WERI-Rb-1 (cell line): ENCODE measurements around the gene MEIS3.
A peak's percentile ranks its signal among the peaks of the same experiment; 100 is the strongest.
"Not testable (repeated sequence)": the region's sequence is repeated elsewhere in the genome, so short reads cannot be mapped to it uniquely, and the experiment has no call there.

Source experiments
- DNase-seq: peaks from one replicate; pipeline ENCODE4 v3.0.0-alpha.2; 2020
- H3K27ac ChIP-seq: fragments of 250-450 bp; sonication (Bioruptor Pico); 2 replicates; pipeline ENCODE4 v1.5.1; 2020; ENCODE audit warnings: mild to moderate bottlenecking, moderate library complexity
- H3K27me3 ChIP-seq: fragments of 250-450 bp; sonication (Bioruptor Pico); 2 replicates; pipeline ENCODE4 v1.5.1; 2021; ENCODE audit warnings: mild to moderate bottlenecking, low read depth, moderate library complexity; ENCODE audit not compliant: insufficient read depth, severe bottlenecking
- H3K36me3 ChIP-seq: fragments of 250-450 bp; sonication (Bioruptor Pico); 2 replicates; pipeline ENCODE4 v1.5.1; 2020; ENCODE audit warnings: mild to moderate bottlenecking, moderate library complexity
- H3K4me3 ChIP-seq: 2 replicates; pipeline ENCODE4 v1.5.1; 2011; ENCODE audit warnings: low read depth, mild to moderate bottlenecking, control low read depth, low read length
- H3K9me3 ChIP-seq: fragments of 250-450 bp; sonication (Bioruptor Pico); 2 replicates; pipeline ENCODE4 v1.5.1; 2021; ENCODE audit warnings: mild to moderate bottlenecking, moderate library complexity; ENCODE audit not compliant: severe bottlenecking
- TF ChIP-seq, protein P1 (sequence below): IDR thresholded peaks from 2 replicates; pipeline ENCODE4 v1.5.1; 2011; ENCODE audit warnings: low read depth, mild to moderate bottlenecking, control low read depth, inconsistent platforms, low read length

Gene MEIS3

DNA sequence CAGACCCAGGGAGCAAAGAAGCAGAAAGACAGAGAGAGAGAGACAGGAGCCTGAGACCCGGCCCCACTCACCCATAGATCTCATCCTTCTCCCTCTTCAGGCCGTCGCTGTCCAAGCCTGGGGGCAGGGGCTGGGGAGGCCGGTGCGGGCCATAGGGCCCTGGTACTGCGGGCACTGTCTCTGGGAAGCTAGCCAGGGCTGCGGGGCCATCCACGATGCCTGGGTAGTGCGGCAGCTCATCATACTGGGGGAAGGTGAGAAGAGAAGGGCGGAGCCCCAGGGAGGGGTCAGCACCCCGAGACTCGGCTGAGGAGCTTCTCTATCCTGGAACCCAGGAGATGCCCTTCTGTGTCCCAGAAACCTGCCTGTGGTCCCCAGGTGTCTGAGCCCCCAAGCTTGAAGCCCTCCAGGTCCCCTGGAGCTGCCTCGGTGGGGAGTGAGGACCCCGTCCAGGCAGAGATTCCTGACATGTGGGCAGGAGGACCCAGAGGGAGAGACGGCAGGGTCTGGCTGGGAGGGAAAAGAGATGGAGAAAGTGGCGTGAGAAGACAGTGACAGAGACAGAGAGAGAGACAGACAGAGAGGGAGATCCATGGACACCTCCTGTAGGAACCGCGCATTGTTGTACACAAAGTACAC lies 2.1 kb downstream of the MEIS3 start:
- TF ChIP-seq, protein P1, sequence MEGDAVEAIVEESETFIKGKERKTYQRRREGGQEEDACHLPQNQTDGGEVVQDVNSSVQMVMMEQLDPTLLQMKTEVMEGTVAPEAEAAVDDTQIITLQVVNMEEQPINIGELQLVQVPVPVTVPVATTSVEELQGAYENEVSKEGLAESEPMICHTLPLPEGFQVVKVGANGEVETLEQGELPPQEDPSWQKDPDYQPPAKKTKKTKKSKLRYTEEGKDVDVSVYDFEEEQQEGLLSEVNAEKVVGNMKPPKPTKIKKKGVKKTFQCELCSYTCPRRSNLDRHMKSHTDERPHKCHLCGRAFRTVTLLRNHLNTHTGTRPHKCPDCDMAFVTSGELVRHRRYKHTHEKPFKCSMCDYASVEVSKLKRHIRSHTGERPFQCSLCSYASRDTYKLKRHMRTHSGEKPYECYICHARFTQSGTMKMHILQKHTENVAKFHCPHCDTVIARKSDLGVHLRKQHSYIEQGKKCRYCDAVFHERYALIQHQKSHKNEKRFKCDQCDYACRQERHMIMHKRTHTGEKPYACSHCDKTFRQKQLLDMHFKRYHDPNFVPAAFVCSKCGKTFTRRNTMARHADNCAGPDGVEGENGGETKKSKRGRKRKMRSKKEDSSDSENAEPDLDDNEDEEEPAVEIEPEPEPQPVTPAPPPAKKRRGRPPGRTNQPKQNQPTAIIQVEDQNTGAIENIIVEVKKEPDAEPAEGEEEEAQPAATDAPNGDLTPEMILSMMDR: no peak
- H3K4me3 ChIP-seq: no peak overlapping the region
- H3K9me3 ChIP-seq: no peaks in the 10 kb centered on the region
- H3K36me3 ChIP-seq: peaks cover 12% of the 10 kb centered on the region
- DNase-seq: no peak
- H3K27me3 ChIP-seq: no peaks in the 10 kb centered on the region
- no peak overlapping the region for H3K27ac ChIP-seq

DNA sequence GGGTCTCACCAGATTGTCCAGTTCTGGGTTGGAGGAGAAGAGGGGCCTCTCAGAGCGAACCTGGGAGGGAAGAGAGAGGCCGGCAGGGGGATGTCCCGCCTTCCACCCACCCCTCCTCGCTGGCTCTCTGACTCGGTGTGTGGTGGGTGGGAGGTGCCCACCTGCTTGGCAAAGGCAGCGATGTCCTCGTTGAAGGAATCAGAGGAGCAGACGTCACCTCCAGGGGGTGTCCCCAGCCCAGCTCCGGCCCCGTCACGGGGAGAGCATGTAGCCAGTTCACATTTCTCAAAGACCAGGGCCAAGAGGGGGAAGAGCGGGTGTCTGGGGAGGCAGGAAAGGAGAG lies 2.7 kb downstream of the MEIS3 start:
- H3K4me3 ChIP-seq: no peak overlapping the region
- no peak for DNase-seq
- peaks cover 12% of the 10 kb centered on the region for H3K36me3 ChIP-seq
- H3K27ac ChIP-seq: no peak overlapping the region
- H3K27me3 ChIP-seq: no peaks in the 10 kb centered on the region
- TF ChIP-seq, protein P1: no peak
- H3K9me3 ChIP-seq: no peaks in the 10 kb centered on the region

DNA sequence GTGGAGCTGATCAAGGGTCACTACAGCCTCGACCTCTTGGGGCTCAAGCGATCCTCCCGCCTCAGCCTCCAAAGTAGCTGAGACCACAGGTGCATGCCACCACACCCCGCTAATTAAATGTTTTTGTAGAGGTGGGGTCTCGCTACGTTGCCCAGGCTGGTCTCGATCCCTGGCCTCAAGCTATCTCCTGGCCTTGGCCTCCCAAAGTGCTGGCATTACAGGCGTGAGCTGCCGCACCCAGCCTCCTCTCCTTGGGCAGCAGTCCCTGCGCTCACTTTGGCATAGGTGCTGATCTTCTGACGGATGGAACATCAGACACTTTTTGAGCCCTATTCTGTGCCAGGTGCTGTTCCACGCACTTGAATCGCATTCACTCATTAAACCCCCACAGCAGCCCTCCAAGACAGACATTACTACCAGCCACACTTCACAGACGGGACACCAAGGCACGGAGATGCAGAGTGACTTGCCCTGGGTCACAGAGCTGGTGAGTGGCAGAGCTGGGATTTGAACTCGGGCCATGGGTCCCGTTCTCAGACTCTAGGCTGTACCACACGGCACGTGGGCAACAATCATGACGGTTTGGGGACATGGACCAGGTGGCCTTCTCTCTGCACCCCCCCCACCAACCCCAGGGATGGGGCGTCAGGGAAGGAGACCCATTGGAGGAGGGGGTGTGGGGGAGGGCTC lies 3.2 kb downstream of the MEIS3 start:
- no peak for DNase-seq
- TF ChIP-seq, protein P1: no peak
- Histone ChIP-seq H3K9me3 (no peaks in the 10 kb centered on the region), H3K4me3 (no peak overlapping the region), H3K36me3 (peaks cover 12% of the 10 kb centered on the region), H3K27ac (no peak overlapping the region), H3K27me3 (no peaks in the 10 kb centered on the region)

DNA sequence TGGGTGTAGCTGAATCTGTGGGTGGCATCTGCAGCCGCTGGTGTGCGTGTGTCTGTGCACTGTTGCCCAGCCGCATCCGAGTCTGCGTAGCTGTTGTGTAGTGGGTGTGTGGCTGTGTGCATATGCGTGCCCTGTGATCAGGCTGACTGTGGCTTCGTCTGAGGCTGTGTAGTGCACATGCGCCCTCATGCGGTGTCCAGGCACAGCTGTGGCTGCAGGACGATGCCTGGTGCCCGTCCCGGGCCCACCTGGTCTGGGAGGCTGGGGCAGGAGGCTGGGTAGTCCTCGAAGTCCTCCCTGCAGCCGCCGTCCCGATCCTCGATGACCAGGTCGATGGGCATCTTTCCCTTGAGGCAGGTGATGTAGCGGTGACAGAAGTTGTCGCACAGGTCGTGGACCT lies 4.9 kb downstream of the MEIS3 start:
- H3K9me3 ChIP-seq: no peaks in the 10 kb centered on the region
- no peak overlapping the region for H3K4me3 ChIP-seq
- H3K27ac ChIP-seq: no peak overlapping the region
- no peaks in the 10 kb centered on the region for H3K27me3 ChIP-seq
- peak; percentile 80 for DNase-seq
- H3K36me3 ChIP-seq: peaks cover 12% of the 10 kb centered on the region
- TF ChIP-seq, protein P1: peak; percentile 85

DNA sequence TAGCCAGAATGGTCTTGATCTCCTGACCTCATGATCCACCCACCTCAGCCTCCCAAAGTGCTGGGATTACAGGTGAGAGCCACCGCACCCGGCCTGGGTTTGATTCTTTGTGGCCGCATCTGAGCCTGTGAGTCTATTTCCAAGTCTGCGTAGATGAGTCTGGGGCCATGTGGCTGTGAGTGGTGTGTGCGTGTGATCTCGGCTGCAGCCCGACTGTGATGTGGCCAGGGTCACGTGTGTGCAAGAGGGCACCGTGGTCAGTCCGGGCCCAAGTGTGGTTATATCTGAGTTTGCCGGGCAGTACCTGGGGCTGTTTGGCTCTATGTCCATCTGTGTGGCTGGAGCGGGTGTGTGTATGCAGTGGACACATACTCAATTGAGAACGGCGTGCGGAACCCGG lies 5.4 kb downstream of the MEIS3 start:
- no peak overlapping the region for H3K27ac ChIP-seq
- no peak for DNase-seq
- TF ChIP-seq, protein P1: no peak
- no peak overlapping the region for H3K4me3 ChIP-seq
- no peaks in the 10 kb centered on the region for H3K9me3 ChIP-seq
- no peaks in the 10 kb centered on the region for H3K27me3 ChIP-seq
- peaks cover 12% of the 10 kb centered on the region for H3K36me3 ChIP-seq

DNA sequence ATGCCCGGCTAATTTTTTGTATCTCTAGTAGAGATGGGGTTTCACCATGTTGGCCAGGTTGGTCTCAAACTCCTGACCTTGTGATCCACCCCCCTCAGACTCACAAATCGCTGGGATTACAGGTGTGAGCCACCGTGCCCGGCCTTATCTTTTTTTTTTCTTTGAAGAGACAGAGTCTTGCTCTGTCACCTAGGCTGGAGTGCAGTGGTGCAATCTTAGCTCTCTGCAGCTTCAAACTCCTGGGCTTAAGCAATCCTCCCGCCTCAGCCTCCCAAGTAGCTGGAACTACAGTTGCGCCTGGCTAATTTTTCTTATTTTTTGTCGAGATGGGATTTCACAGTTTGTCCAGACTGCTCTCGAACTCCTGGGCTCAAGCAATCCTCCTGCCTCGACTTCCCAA lies 7.6 kb downstream of the MEIS3 start:
- not testable (repeated sequence) for H3K9me3 ChIP-seq, H3K27ac ChIP-seq, DNase-seq, H3K4me3 ChIP-seq, H3K27me3 ChIP-seq
- H3K36me3 ChIP-seq: peaks cover 19% of the 10 kb centered on the region
